H54 (cell line): ENCODE measurements around the gene IRAK2.
"Not testable (repeated sequence)": the region's sequence is repeated elsewhere in the genome, so short reads cannot be mapped to it uniquely, and the experiment has no call there.

ENCODE experiments used
- DNase-seq: peaks from one replicate; pipeline ENCODE4 v3.0.0; 2011; ENCODE audit warnings: low spot score, mixed read lengths; ENCODE audit not compliant: insufficient read length
- FAIRE-seq: peaks from 3 replicates; lab custom pipeline; 2011; peaks lifted over from hg19 to GRCh38; lab: Jason Lieb, UNC
- POLR2A ChIP-seq: IDR thresholded peaks from 2 replicates; pipeline ENCODE4 v1.6.1; 2011; ENCODE audit warnings: low read depth, mild to moderate bottlenecking, low read length

IRAK2 gene

GRCh38 chr3:10251006-10251405, 86.3 kb downstream of the IRAK2 start:
- DNase-seq (no peak), FAIRE-seq (no peak)
- no peak for TF ChIP-seq POLR2A

- TF ChIP-seq POLR2A: no peak
- DNase-seq (no peak), FAIRE-seq (no peak)
Observed at GRCh38 chr3:10253731-10254130, 89.0 kb downstream of the IRAK2 start.

- no peak for TF ChIP-seq POLR2A
- DNase-seq (no peak), FAIRE-seq (no peak)
Observed at GRCh38 chr3:10255835-10256234, 91.1 kb downstream of the IRAK2 start.

- DNase-seq (no peak), FAIRE-seq (no peak)
- no peak for TF ChIP-seq POLR2A
Observed at GRCh38 chr3:10259036-10259435, 94.3 kb downstream of the IRAK2 start.

GRCh38 chr3:10259798-10260197, 95.1 kb downstream of the IRAK2 start:
- DNase-seq (no peak), FAIRE-seq (no peak)
- TF ChIP-seq POLR2A: no peak

DNA sequence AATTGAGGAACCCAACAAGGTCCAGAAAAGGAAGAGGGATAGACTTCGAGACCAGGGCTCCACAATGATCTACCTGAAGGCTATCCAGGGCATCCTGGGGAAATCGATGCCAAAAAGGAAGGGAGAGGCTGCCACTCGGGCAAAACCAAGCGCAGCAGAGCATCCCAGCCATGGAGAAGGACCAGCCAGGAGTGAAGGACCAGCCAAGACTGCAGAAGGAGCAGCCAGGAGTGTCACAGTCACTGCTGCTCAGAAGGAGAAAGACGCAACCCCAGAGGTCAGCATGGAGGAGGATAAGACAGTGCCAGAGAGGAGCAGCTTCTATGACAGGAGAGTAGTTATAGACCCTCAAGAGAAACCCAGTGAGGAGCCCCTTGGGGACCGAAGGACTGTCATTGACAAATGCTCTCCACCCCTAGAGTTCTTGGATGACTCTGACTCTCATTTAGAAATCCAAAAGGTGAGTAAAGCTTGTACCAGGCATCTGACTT, 95.5 kb downstream of the IRAK2 start:
- DNase-seq (no peak), FAIRE-seq (no peak)
- no peak for TF ChIP-seq POLR2A

GRCh38 chr3:10262027-10262426, 97.3 kb downstream of the IRAK2 start:
- DNase-seq: no peak
- no peak for FAIRE-seq
- no peak for TF ChIP-seq POLR2A

GRCh38 chr3:10263646-10264363, 99.1 kb downstream of the IRAK2 start:
- DNase-seq (peak; percentile 41), FAIRE-seq (no peak)
- TF ChIP-seq POLR2A: no peak

GRCh38 chr3:10265833-10266232, 101.1 kb downstream of the IRAK2 start:
- TF ChIP-seq POLR2A: no peak
- FAIRE-seq (no peak), DNase-seq (no peak)

- not testable (repeated sequence) for FAIRE-seq, DNase-seq
Observed at GRCh38 chr3:10266936-10267335, 102.2 kb downstream of the IRAK2 start.

DNA sequence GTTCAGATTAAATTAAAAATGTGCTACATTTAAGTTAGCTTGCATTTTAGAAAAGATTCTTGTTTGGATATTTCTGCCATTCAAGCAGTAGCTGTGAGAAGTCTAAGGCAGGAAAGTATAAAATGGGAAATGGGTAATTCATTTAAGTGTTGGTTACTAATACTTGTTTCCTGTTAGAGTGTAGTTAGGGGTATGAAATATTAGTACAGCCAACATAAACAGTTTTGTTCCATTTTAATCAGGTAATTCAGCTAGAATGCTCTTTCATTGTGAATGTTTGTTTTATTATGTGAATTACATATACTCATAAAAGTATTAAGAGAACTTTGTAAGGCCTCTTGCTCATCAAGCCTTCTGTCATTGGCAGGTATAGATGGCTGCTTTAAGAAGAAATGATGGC, 103.4 kb downstream of the IRAK2 start:
- no peak for FAIRE-seq
- no peak for TF ChIP-seq POLR2A
- no peak for DNase-seq

DNA sequence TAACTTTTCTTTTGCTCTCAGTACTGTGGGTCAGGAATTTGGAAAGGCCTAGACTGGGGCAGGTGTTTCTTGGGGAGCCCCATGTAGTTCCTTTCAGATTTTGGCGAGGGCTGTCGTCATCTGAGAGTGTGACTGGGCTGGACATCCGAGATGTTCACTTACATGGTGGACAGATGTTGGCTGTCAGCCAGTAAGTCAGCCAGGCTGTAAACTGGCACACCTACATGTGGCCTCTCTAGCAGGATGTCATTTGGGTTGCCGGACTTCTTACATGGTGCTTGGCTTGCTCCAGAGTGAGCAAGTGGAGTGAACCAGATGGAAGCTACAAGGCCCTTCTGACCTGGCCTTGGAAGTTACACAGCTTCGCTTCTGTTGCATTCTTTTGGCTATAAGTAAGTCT, 104.2 kb downstream of the IRAK2 start:
- no peak for FAIRE-seq
- no peak for TF ChIP-seq POLR2A

GRCh38 chr3:10269443-10269842, 104.7 kb downstream of the IRAK2 start:
- FAIRE-seq: no peak

More for the DNA sequence above, 104.2 kb downstream of the IRAK2 start:
- no peak for DNase-seq

GRCh38 chr3:10272476-10272875, 107.8 kb downstream of the IRAK2 start:
- FAIRE-seq, DNase-seq: not testable (repeated sequence)

More at GRCh38 chr3:10269443-10269842, 104.7 kb downstream of the IRAK2 start:
- DNase-seq: no peak
- no peak for TF ChIP-seq POLR2A

GRCh38 chr3:10272977-10273376, 108.3 kb downstream of the IRAK2 start:
- TF ChIP-seq POLR2A: no peak
- DNase-seq (no peak), FAIRE-seq (no peak)
